ENCODE measurements around the gene ASCL4. TPM values are rescaled to one million over a fixed set of nuclear protein-coding genes. Genes with fewer than 3 reads are reported as not detected.

The ASCL4 gene
- total and polyA plus RNA-seq, 4 donors: under 0.01 TPM; not detected in 3

DNA sequence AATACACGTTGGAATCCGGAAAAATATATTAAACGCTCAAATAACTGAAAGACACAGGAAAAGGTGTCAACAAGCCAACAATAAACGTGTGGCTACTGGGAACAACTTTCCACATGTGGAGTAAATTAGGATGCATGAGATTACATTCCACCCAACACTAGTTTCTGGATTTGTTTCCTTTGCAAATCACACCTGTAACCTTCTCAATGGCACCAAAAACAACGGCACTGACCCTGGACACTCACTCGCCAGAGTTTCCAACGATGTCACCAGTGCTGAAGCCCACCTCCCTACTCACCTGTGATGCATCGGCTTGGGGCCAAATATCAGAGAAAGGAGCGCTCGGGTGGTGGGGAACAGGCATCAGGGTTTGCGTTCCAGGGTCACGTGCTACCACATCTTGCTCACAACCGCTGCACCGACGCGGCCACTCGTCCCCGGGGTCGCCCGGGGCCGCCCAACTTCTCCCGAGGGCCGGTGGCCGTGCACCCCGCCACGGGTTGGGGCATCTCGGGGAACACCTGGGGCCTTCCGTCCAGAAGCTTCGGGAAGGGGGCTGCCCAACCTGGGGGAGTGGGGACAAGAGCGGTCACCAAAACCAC lies 14.2 kb upstream of the ASCL4 start:
- Histone ChIP-seq H3K27ac (ENCODE audit: low read depth in 1 of 2, low read length in 2 of 2) (peak overlapping the region; percentile 17 to 32), H3K27me3 (ENCODE audit: control insufficient read depth in 4 of 4, insufficient read depth in 4 of 4, low read length in 3 of 4) (no peaks in the 10 kb centered on the region), H3K4me1 (ENCODE audit: control insufficient read depth in 4 of 4, insufficient read depth in 4 of 4, low read length in 3 of 4) (peaks cover 2 to 25% (median 22%) of the 10 kb centered on the region in 4 donors), H3K4me3 (ENCODE audit: low read depth in 1 of 3, low read length in 3 of 3) (peak overlapping the region; percentile 77 to 98 (median 95)), H3K9ac (ENCODE audit: low read depth in 1 of 2, low read length in 2 of 2) (peak overlapping the region; percentile 21 to 68), H3K36me3 (ENCODE audit: control insufficient read depth in 4 of 4, insufficient read depth in 3 of 4, low read depth in 1 of 4, low read length in 3 of 4) (peaks cover 10 to 19% (median 11%) of the 10 kb centered on the region in 4 donors), H3K9me3 (ENCODE audit: control insufficient read depth in 4 of 4, low read length in 3 of 4) (no peaks in the 10 kb centered on the region)
- peak; percentile 42 for DNase-seq (ENCODE audit: low spot score)
- no peak for TF ChIP-seq EGR1 (IDR thresholded peaks at IDR 0.05; ENCODE audit: low read depth in 2 of 2)
- no peak for TF ChIP-seq HNF4G (IDR thresholded peaks at IDR 0.05)
- no peak for TF ChIP-seq FOXA2 (IDR thresholded peaks at IDR 0.05)
- no peak for TF ChIP-seq YY1 (IDR thresholded peaks at IDR 0.05)
- TF ChIP-seq MAX (IDR thresholded peaks at IDR 0.05): no peak
- TF ChIP-seq REST (IDR thresholded peaks at IDR 0.05): no peak
- no peak for TF ChIP-seq RAD21 (IDR thresholded peaks at IDR 0.05)
- no peak for TF ChIP-seq CTCF (IDR thresholded peaks at IDR 0.05; ENCODE audit: low read depth, low read length, missing input control)
- WGBS: 3% methylated on average over 30 of the region's 30 CpGs

DNA sequence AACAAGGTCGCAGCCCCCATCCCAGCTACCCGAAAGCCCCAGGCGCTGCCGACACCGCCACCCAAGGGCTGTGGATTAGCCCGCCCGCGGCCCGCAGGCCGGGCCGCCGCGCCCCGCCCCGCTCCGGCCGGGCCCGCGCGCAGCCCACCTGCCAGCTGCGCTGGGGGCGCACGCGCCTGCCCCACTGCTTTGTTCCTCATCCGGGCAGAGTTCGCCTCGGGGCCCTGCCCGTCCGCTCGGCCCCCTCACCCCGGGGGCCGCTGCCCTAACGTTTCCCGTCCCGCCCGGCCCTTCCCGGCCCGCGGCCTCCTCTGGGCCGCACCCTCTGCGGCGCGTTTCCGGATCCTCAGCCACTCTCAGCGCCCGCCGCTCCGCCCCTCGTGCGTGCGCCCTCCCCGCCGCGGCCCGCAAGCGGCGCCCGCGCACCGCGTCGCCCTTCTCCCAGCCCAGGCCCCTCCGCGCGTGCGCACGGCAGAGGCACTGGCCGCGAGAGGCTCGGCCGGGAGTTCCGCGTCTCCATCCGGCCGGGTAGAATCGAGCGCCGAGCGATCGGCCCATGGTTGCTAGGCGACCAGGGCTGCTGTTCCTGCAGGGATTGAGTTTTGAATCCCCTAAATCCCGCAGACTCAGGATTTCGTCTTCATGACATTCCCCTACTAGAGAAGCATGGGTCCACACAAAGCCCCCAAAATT lies 13.5 kb upstream of the ASCL4 start, which contains the start of gene PRDM4:
PRDM4 (minus strand) TSS at position 329 of the 693 bp plus-strand sequence. CDS start 622 bp downstream, outside the sequence.
- Histone ChIP-seq H3K9me3 (ENCODE audit: control insufficient read depth in 4 of 4, low read length in 3 of 4) (no peaks in the 10 kb centered on the region), H3K27me3 (ENCODE audit: control insufficient read depth in 4 of 4, insufficient read depth in 4 of 4, low read length in 3 of 4) (no peaks in the 10 kb centered on the region), H3K27ac (ENCODE audit: low read depth in 1 of 2, low read length in 2 of 2) (peak within 1 kb of the TSS; percentile 17 to 32), H3K9ac (ENCODE audit: low read depth in 1 of 2, low read length in 2 of 2) (peak within 1 kb of the TSS; percentile 29 to 68), H3K4me3 (ENCODE audit: low read depth in 1 of 3, low read length in 3 of 3) (peak within 1 kb of the TSS; percentile 77 to 98 (median 95)), H3K4me1 (ENCODE audit: control insufficient read depth in 4 of 4, insufficient read depth in 4 of 4, low read length in 3 of 4) (peaks cover 2 to 25% (median 22%) of the 10 kb centered on the region in 4 donors), H3K36me3 (ENCODE audit: control insufficient read depth in 4 of 4, insufficient read depth in 3 of 4, low read depth in 1 of 4, low read length in 3 of 4) (peaks cover 7 to 15% (median 10%) of the 10 kb centered on the region in 4 donors)
- under 1% methylated on average over 83 of the region's 83 CpGs for WGBS
- peak; percentile 86 for DNase-seq (ENCODE audit: low spot score)
- TF ChIP-seq CTCF (IDR thresholded peaks at IDR 0.05; ENCODE audit: low read depth, low read length, missing input control) (peak; percentile 25), REST (IDR thresholded peaks at IDR 0.05) (peak; percentile 16), GABPA (IDR thresholded peaks at IDR 0.05 in 1 of 2, conservative IDR thresholded peaks at IDR 0.05 in 1 of 2) (peak; percentile 34 to 85), YY1 (IDR thresholded peaks at IDR 0.05) (peak; percentile 71), RAD21 (IDR thresholded peaks at IDR 0.05) (peak in 1 of 2 donors; percentile 10), SP1 (IDR thresholded peaks at IDR 0.05) (no peak), HNF4G (IDR thresholded peaks at IDR 0.05) (no peak)
- TF ChIP-seq, protein P1, sequence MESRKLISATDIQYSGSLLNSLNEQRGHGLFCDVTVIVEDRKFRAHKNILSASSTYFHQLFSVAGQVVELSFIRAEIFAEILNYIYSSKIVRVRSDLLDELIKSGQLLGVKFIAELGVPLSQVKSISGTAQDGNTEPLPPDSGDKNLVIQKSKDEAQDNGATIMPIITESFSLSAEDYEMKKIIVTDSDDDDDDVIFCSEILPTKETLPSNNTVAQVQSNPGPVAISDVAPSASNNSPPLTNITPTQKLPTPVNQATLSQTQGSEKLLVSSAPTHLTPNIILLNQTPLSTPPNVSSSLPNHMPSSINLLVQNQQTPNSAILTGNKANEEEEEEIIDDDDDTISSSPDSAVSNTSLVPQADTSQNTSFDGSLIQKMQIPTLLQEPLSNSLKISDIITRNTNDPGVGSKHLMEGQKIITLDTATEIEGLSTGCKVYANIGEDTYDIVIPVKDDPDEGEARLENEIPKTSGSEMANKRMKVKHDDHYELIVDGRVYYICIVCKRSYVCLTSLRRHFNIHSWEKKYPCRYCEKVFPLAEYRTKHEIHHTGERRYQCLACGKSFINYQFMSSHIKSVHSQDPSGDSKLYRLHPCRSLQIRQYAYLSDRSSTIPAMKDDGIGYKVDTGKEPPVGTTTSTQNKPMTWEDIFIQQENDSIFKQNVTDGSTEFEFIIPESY (IDR thresholded peaks at IDR 0.05): peak; percentile 85
